SK-N-SH treated with all-trans-retinoic acid at 6 μM for 48 hours (cell line): ENCODE measurements around the gene AFG1L.

Experiments
- ARNTL ChIP-seq: fragments of 450-650 bp; formaldehyde crosslinking; IDR thresholded peaks from 2 replicates; pipeline ENCODE4 v1.5.0; 2020; ENCODE audit warnings: low read depth, mild to moderate bottlenecking, moderate library complexity, borderline replicate concordance
- BACH2 ChIP-seq: fragments of 250-450 bp; sonication (Bioruptor Pico); IDR thresholded peaks from 2 replicates; pipeline ENCODE4 v1.9.0; 2021; ENCODE audit warnings: mild to moderate bottlenecking, borderline replicate concordance
- CREB5 ChIP-seq: fragments of 250-450 bp; sonication (Bioruptor Pico); IDR thresholded peaks from 2 replicates; pipeline ENCODE4 v1.5.1; 2020; ENCODE audit warnings: low read depth, mild to moderate bottlenecking, moderate library complexity
- ESRRG ChIP-seq: fragments of 250-450 bp; sonication (Bioruptor Pico); IDR thresholded peaks from 2 replicates; pipeline ENCODE4 v1.6.1; 2021; ENCODE audit warnings: mild to moderate bottlenecking
- ISL1 ChIP-seq: fragments of 250-450 bp; sonication (Bioruptor Pico); IDR thresholded peaks from 2 replicates; pipeline ENCODE4 v2.1.2; 2022; ENCODE audit warnings: mild to moderate bottlenecking, moderate library complexity
- OSR1 ChIP-seq: fragments of 250-450 bp; sonication (Bioruptor Pico); IDR thresholded peaks from 2 replicates; pipeline ENCODE4 v1.8.0; 2022; ENCODE audit warnings: moderate library complexity, mild to moderate bottlenecking, inconsistent platforms
- PATZ1 ChIP-seq: fragments of 250-450 bp; sonication (Bioruptor Pico); IDR thresholded peaks from 2 replicates; pipeline ENCODE4 v1.8.0; 2020; ENCODE audit warnings: mild to moderate bottlenecking, moderate library complexity, borderline replicate concordance
- POU6F1 ChIP-seq: fragments of 250-450 bp; sonication (Bioruptor Pico); IDR thresholded peaks from 2 replicates; pipeline ENCODE4 v1.8.0; 2021; ENCODE audit warnings: low read depth, mild to moderate bottlenecking, moderate library complexity, borderline replicate concordance
- RARB ChIP-seq: fragments of 250-450 bp; sonication (Bioruptor Pico); IDR thresholded peaks from 2 replicates; pipeline ENCODE4 v1.8.0; 2021; ENCODE audit warnings: mild to moderate bottlenecking, moderate library complexity
- TOX ChIP-seq: fragments of 250-450 bp; sonication (Bioruptor Pico); IDR thresholded peaks from 2 replicates; pipeline ENCODE4 v1.8.0; 2021; ENCODE audit warnings: mild to moderate bottlenecking, moderate library complexity, borderline replicate concordance
- TSHZ2 ChIP-seq: fragments of 250-450 bp; sonication (Bioruptor Pico); IDR thresholded peaks from 2 replicates; pipeline ENCODE4 v1.5.0; 2020; ENCODE audit warnings: mild to moderate bottlenecking, moderate library complexity
- ZFP30 ChIP-seq: fragments of 450-650 bp; formaldehyde crosslinking; IDR thresholded peaks from 2 replicates; pipeline ENCODE4 v1.5.0; 2022; ENCODE audit warnings: mild to moderate bottlenecking, moderate library complexity
- ZNF70 ChIP-seq: fragments of 450-650 bp; formaldehyde crosslinking; IDR thresholded peaks from 2 replicates; pipeline ENCODE4 v1.5.0; 2020; ENCODE audit warnings: mild to moderate bottlenecking, moderate library complexity
- ZNF8 ChIP-seq: fragments of 450-650 bp; formaldehyde crosslinking; IDR thresholded peaks from 2 replicates; pipeline ENCODE4 v1.5.0; 2020; ENCODE audit warnings: mild to moderate bottlenecking, moderate library complexity

- no peak for TF ChIP-seq ZFP30 (CRISPR knock-in tag)
- no peak for TF ChIP-seq ISL1 (CRISPR knock-in tag)
- no peak for TF ChIP-seq PATZ1 (CRISPR knock-in tag)
- no peak for TF ChIP-seq TSHZ2 (CRISPR knock-in tag)
- no peak for TF ChIP-seq ESRRG (CRISPR knock-in tag)
- no peak for TF ChIP-seq ARNTL (CRISPR knock-in tag)
- TF ChIP-seq OSR1 (CRISPR knock-in tag) = no peak
- no peak for TF ChIP-seq CREB5 (CRISPR knock-in tag)
- TF ChIP-seq TOX = no peak
- no peak for TF ChIP-seq ZNF8 (CRISPR knock-in tag)
- no peak for TF ChIP-seq POU6F1 (CRISPR knock-in tag)
- no peak for TF ChIP-seq RARB (CRISPR knock-in tag)
- no peak for TF ChIP-seq ZNF70 (CRISPR knock-in tag)
- TF ChIP-seq BACH2 (CRISPR knock-in tag) = no peak
Measured at GRCh38 chr6:108556250-108556649, 261.4 kb downstream of the AFG1L start.
